ENCODE measurements around the gene KRT2.

DNA sequence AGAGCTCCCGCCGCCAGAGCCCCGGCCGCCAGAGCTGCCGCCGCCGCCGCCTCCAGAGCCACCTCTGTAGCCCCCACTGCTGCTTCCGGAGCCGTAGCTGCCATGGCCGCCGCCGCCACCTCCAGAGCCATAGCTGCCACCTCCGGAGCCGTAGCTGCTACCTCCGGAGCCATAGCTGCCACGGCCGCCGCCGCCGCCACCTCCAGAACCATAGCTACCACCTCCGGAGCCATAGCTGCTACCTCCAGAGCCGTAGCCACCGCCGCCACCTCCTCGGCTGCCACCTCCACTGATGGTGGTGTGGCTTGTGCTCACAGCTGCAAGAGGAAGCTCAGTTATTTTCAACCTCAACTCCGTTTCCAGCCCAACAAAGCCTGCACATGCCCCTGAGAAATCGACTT lies 23.3 kb upstream of the KRT2 start:
- TF ChIP-seq ZFP30 (CRISPR knock-in tag; IDR thresholded peaks at IDR 0.05): no peak
- no peak for TF ChIP-seq PATZ1 (CRISPR knock-in tag; IDR thresholded peaks at IDR 0.05; ENCODE audit: borderline replicate concordance)
